COR-L47 (cell line): Measurements from ENCODE around the gene C13orf46.

Source experiments
- DNase-seq: peaks from one replicate; lab custom pipeline; 2025; lab: John Stamatoyannopoulos, UW

The C13orf46 gene

DNA sequence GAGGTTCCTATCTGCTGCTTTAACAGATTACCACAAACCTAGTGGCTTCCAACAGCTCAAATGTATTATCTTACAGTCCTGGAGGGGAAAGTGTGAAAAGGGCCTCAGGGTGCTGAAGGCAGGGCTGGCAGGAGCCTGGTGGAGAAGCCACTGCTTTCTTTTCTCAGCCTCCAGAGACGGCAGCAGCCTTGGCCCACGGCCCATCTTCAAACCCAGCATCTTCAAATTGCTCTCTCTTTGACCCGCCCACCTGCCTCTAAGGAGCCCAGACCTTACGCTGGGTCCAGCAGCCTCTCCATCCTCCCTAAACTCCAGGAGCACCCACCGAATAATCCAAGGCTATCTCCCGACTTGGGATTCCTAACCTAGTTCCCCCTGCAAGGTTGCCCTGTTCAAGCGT, 35.6 kb downstream of the C13orf46 start:
- no peak for DNase-seq

- DNase-seq = no peak
Observed at GRCh38 chr13:113937527-113938180, 36.2 kb downstream of the C13orf46 start.

GRCh38 chr13:113937073-113937472, 36.8 kb downstream of the C13orf46 start:
- no peak for DNase-seq

DNA sequence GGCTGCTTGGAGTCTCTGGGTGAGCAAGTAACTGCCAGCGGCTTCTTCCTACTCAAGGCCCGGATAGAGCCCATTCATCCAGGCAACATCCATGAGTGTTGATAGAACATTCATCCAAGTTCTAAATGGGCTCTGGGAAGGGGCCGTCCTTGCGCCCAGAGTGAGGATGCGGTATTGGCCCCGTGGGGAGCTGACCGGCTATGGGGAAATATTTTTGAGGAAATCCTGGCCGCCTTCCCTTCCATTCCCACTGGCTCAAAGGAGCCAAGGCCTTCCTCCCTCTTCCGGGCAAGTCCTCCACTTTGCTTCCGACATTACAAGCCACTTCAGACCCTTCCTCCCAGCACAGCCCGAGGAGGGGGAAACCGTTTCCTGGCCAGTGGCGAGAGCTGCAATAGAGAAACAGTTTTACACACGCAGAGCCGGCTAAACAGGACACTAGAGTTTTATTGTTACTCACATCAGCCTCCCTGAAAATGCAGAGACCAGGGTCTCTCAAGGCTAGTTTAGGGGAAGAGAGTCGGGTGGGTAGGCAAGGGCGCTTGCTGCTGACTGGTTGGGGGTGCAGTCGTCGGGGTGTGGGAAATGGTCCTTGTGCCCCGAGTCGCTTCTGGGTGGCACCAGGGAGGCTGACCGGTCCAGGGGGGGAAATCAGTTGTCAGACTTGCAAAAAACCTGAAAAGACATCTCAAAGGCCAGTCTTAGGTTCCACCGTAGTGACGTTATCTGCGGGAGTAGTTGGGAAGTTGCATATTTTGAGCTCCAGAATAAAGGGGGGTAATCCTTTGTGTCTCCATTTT, 37.5 kb downstream of the C13orf46 start:
- no peak for DNase-seq

- peak; percentile 57 for DNase-seq
Observed at GRCh38 chr13:113935001-113935844, 38.7 kb downstream of the C13orf46 start.

- DNase-seq = no peak
Observed at GRCh38 chr13:113934576-113934975, 39.3 kb downstream of the C13orf46 start.

DNA sequence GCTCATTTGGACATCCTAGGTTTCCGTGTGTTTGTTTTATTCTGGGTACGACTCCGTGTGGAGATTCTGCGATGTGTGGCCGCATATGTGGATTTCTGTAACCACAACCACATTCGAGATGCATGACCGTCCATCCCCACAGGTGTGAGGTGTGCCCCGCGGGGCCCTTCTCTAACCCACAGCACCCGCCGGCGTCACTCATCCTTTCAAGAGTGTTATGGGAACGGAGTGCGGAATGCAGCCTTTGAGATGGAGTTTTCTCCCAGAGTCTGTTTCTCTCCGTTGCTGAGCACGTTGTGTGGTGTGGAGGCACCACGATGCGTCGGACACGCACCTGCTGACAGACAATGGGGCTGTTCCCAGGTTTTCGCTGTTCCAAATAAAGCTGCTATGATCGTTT, 40.0 kb downstream of the C13orf46 start:
- no peak for DNase-seq

DNA sequence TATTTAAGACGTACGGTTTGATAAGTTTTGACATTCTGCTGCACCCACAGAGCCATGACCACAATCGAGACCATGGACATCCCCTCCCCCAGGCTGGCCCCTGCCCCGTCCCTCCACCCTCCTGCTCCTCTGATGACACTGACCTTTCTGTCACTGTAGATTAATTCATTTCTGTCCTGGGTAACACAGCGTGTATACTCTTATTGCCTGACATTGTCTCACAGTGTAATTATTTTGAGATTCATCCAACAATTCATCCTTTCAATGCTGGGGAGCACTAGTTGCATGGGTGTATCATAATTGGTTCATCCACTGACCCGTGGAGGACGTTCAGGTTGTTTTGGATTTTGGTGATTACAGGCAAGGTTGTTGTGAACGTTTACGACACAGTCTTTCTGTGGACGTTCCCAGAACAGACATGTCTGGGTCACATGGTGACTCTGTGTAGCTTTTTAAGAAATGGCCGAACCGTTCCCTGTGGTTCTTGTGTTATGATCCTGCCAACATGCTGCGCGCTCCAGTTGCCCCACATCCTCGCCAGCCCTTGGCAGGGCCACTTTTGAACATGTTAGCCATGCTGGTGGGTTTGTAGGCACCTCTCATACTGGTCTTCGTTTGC, 41.9 kb downstream of the C13orf46 start:
- no peak for DNase-seq

- DNase-seq = no peak
Observed at GRCh38 chr13:113930671-113931637, 42.9 kb downstream of the C13orf46 start.

DNA sequence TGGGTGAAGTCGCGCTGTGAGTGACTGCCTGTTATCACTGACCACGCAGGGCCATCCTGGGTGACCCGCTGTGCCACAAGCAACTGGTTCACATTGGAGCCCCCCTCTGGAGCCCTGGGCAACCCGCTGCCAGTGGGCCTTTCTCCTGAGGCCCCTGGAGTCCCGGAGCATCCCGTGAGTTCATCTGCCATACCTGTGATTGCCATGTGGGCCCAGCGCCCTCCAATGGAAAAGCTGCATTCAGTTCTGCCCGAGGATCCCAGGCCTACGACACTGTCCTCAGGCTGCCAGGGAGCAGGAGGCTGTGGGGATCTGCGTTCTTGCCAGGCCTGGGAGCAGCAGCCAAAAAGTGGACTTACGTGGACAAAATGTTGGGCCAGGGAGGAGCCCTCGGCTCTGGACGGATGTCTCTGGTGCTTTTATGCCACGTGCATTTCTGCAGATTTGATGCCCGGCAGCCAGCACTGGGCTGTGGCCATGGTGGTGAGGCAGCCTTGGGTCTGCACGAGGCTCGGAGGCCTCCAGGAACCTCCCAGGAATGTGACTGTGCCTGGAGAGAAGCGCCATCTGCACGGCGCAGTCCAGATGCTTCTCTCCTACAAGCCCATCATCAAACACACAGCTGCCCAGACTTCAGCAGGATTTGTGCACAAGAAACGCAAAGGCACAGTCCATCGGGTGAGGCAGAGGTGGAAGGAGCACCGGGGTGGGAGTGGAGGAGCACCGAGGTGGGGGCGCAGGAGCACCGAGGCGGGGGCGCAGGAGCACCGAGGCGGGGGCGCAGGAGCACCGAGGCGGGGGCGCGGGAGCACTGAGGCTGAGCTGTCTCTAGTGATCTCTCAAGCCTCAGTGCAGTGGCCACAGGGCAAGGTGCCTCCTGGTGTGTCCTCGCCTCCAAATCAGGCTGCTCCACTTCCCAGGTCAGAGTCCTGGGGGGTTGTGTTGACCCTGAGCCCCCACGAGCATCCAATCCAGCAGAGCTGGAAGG, 44.0 kb downstream of the C13orf46 start:
- DNase-seq = no peak

- DNase-seq = no peak
Observed at GRCh38 chr13:113928685-113929627, 44.9 kb downstream of the C13orf46 start.

DNA sequence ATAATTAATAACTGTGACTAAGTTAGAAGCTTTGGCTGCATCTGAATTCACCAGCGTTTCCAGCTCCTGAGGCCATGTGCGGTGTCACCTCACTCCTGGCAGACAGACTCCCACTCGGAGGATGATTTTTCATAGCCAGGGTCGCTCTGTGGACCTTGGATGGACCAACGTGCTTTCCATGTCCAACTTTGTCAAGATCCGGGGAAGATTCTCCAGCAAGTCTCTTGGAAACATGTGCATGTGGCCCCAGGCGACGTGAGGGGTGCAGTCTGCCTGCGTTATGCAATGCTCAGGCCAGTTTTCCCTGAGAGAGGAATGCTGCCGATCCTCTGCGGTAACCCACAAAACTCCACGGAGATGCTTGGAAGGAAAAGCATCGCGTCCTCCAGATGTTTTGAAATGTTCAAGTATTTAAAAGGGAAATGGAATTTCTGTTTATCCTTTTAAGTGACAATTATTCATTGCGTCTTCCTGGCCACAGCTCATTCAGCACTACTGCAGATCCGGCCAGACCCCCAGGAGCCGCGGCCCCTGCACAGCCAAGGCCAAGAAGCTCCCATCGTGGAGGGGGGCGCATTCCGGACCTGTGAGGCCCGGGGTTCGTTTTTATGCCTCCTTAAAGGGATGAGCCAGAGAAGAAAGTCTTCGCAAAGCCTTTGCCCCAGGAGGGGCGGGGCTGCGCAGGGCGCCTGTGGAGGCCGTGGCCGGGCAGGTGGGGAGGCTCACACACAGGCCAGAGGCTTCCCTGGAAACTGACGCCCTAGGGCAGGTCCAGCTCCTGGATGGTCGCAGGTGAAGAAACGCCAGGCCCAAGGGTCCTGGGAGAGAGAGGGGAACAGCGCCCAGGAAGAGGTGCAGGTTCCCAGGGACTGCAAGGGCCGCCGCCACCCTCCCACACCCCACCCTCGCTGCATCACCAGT, 46.0 kb downstream of the C13orf46 start:
- no peak for DNase-seq

DNA sequence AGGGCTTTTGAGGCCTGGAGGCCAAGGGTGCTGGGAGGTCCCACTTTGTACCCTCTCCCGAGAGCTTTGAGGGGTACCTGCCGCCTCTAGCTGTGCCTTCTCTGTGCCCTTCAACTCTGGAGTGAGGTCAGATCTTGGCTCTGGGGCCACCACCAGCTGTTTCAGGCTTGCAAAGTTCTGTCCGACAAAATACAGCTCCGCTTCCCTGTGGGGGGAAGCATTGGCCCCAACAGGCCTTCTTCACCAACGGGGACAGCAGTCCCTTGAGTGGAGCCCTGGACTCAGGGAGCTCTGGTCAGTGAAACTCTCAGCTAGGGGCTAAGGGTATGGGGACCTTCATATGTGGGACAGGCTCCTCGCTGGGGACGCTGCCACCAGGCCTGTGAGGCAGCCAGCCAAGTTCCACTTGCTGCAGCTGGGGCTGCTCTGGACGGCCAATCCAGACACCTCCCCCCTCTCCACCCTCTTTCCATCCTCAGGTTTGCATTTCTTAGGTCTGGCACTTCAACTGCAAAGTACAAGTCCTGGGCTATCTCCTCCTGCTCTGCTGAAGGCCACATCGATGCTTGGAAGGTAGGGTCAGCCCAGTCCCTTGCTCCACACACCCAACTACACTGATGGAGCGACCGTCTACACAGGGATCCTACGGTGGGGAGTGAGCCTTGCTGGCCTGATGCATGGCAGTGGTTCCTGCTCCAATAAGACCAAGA, 46.8 kb downstream of the C13orf46 start:
- no peak for DNase-seq

- DNase-seq = no peak
Observed at GRCh38 chr13:113926301-113926761, 47.5 kb downstream of the C13orf46 start.

DNA sequence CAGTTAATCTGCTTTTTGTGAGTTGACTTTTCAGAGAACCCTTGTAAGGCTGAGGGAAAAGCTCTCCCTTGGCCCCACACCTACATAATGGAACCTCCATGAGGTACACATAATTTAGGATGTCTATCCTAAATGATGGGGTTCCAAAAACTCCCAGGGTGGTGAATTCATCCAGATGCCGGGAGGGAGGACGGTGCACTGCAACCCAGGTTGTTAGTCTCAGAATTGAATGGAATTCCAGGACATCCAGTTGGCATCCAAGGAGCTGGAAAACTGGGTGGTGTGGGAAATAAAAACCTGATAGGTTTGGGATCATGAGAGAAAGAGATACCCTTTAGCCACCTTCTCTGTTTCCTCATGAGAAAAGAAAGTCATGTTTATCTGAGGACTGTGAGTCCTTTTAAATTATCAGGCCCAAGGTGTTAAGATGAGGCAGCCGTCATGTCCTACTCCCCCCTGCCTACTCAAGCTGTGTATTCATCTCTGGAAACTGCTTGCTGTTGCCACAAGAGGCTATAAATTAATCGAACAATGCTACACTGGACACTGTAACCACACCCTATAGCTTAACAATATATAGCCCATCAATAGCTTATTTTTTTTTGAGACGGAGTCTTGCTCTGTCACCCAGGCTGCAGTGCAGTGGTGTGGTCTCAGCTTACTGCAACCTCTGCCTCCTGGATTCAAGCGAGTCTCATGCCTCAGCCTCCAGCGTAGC, 49.5 kb downstream of the C13orf46 start:
- no peak for DNase-seq
